SKM-1 treated with dmso at 0.1 percent for 144 hours (cell line): ENCODE measurements around the gene OIP5.
"Not testable (repeated sequence)": the region's sequence is repeated elsewhere in the genome, so short reads cannot be mapped to it uniquely, and the experiment has no call there.

Source experiments
- DNase-seq: peaks from one replicate; lab custom pipeline; 2025; ENCODE audit not compliant: unreplicated experiment; lab: John Stamatoyannopoulos, UW

The OIP5 gene

DNA sequence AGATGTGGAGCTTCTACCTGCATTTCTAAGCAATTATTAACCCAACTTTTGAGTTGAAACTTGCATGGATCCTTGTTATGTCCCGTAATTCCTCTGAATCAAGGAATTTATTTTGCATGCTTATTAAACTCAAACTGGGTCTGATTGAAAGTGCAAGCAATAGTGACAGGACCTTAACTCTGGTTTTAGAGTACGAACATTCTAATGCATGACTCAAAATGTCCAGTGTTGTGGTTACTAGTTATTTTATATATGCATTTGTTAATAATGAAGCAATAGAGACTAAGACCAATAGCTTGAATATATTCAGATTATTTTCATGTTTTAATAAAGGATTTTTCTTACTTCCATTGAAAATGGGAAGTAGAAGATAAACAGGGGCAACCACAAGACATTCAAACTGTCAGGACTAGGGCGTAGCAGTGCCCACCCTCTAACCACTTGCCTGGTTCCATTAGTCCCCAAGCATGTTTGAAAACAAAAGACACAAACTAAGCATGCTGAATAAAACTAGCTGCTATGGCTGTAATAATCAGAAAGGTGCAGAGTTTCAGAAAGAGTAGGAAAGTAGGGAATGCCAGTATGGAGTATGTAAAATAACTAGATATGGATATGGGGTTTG is 28.1 kb downstream of the OIP5 start:
- no peak for DNase-seq

DNA sequence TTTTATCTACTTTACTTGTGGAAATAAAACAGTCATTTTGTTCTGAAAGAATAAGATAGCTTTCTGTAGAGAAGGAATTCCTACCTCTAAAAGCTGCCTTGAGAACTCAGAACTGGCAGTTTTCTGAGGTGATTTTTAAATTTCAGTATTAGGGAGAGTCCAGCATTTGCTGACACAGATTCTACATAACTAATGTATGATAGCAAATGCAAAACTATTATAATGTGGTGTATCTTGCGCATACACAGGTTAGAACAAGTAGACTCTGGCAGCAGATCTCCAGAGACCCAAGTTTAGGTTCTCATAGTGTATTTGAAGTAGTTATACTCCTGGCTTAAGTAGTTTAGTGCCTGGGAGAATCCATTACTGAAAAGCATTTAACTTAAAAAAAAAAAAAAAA is 30.8 kb downstream of the OIP5 start:
- no peak for DNase-seq

DNA sequence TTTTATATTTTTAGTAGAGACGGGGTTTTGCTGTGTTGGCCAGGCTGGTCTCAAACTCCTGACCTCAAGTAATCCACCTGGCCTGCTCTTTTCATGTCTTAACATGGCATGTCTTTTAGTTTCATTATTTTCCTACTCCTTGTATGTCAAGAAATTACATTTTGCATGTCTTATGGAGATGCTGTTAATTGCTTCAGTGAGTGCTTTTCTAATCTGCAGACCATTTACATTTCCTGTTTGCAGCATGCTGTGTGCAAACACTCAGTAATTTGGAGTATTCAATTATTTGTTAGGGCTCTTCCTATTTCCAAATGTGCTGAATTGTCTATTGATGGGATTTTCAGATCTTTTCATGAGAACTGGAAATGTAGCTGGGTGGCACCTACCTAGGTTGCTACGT is 31.3 kb downstream of the OIP5 start:
- not testable (repeated sequence) for DNase-seq

GRCh38 chr15:41292521-41292920 is 39.9 kb downstream of the OIP5 start:
- DNase-seq, result no peak

GRCh38 chr15:41291065-41291631 is 41.2 kb downstream of the OIP5 start:
- peak; percentile 73 for DNase-seq

GRCh38 chr15:41289953-41290352 is 42.4 kb downstream of the OIP5 start:
- no peak for DNase-seq

GRCh38 chr15:41288464-41288863 is 43.9 kb downstream of the OIP5 start:
- no peak for DNase-seq

DNA sequence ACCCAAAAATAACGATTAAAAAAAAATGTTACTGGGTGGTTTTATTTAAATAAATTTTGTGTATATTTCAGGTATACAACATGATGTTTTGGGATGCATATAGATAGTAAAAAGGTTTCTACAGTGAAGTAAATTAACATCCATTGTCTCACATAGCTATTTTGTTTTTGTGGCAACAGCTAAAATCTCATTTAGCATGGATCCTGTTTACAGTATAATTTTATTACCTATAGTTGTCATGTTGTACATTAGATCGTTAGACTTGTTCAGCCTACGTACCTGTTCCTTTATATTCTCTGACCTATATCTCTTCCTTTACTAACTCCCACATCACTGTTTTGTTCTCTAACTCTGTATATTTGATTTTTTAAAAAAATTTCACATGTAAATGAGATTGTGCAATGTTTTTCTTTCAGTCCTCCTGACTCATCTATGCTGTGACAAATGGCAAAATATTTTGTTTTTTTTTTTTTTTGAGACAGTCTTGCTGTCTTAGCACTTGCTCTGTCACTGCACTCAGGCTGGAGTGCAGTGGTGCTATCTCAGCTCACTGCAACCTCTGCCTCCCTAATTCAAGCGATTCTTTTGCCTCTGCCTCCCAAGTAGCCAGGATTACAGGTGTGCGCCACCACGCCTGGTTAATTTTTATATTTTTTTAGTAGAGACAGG is 45.6 kb downstream of the OIP5 start:
- no peak for DNase-seq

GRCh38 chr15:41285285-41285684 is 47.1 kb downstream of the OIP5 start:
- no peak for DNase-seq

GRCh38 chr15:41284427-41285177 is 47.8 kb downstream of the OIP5 start:
- DNase-seq, result no peak

DNA sequence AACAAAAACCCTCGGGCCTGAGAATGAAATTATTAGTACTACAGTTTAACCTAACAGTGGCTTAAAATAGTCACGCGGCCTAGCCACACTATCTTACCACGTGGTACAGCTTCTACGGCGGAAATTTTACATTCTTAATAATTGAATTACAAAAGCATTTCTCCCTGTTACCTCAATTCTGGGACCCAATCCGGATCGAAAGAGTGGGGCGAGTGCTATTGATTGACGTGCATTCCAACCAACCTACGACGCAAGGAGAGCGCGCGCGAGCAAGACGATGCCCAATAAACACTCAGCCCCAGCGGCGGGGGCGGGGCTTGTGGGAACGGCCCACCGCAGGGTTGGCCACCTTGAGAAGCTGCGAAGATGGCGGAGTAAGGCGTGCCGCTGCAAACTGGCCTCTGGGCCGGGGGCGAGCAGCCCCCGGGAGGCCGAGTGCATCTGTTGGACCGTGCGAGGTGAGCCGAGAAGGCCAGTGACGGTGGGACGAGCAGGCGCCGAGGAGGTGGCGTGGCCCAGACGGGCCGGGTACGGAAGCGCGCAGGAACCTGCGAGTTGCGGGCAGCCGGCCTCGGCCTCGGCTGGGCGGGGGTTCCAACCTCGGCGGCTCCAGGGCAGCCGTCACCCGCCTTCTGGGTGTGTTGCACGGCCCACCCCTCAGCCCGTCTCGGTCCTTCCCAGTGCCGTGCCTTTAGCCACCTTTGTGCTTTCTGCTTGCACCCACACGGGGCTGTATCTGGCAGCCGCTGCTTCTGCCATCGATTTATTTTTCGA is 48.6 kb downstream of the OIP5 start:
- DNase-seq, result peak; percentile 97

DNA sequence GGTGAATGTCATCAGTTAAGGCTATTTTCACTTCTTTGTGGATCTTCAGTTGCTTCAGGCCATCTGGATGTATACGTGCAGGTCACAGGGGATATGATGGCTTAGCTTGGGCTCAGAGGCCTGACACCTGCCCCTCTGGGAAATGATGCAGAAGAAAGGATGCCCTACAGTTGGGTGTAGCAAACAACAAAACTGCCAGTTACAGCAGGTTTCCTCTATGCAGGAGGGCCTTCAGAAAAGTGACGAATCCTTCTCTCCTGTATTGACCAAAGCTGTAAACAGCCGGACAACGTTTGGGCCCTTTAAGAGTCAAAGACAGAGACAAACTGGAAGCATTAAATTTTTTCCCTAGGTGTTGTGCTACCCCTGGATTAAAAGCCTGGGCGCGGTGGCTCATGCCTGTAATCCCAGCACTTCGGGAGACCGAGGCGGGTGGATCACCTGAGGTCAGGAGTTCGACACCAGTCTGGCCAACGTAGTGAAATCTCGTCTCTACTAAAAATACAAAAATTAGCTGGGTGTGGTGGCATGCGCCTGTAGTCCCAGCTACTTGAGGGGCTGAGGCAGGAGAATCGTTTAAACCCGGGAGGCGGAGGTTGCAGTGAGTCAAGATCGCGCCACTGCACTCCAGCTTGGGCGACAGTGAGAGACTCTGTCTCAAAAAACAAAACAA is 49.3 kb downstream of the OIP5 start:
- not testable (repeated sequence) for DNase-seq

DNA sequence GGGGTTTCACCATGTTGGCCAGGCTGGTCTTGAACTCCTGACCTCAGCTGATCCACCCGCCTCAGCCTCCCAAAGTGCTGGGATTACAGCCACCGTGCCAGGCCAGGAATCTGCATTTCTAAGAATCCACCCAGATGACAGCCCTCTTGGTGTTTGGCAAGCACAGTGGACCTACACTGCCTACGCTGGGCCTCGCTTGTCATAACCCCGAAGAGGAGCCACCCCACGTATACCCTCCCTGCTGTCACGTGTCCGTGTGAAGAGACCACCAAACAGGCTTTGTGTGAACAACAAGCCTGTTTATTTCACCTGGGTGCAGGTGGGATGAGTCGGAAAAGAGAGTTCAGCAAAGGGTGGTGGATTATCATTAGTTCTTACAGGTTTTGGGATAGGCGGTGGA is 50.0 kb downstream of the OIP5 start:
- DNase-seq, result not testable (repeated sequence)

GRCh38 chr15:41281236-41281635 is 51.2 kb downstream of the OIP5 start:
- DNase-seq, result no peak

GRCh38 chr15:41279535-41280283 is 52.7 kb downstream of the OIP5 start:
- DNase-seq, result no peak

GRCh38 chr15:41278319-41278718 is 54.1 kb downstream of the OIP5 start:
- DNase-seq, result peak; percentile 60

DNA sequence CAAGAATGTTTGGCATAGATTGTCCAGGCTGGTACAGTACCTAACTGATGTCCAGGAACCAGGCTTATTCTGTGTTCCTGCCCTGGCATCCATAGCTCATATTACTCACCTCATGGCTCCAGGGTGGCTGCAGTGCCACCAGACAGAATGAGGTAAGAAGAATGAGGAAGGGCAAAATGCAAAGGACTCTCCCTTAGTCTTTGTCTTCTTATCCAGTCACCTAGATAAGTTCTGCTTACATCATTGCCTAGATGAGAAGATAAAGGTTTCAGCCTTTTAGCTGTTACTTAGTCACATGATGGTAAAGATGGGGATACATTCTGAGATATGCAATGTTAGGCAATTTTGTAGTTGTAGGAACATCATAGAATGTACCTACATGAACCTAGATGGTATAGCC is 55.6 kb downstream of the OIP5 start:
- peak; percentile 78 for DNase-seq

DNA sequence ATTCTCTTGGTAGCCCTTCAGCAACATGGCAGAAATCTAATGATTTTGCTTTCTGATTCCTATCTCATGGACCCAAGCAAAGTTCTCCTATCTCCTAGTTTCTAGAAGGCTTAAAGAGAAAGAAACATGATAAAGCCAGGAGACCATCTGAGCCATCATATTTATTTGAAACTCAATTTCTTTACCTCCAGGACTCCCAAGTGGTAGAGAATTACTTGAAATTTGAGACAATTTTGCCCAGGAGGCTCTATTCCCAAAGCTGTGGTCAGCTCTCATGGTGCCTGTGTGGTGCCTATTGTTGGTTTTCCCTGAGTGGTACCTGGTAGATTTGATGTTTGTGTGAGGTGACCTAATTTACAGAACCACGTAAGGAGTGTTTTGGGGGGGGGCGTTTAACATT is 62.5 kb downstream of the OIP5 start:
- DNase-seq, result no peak

GRCh38 chr15:41263891-41264351 is 68.5 kb downstream of the OIP5 start:
- DNase-seq, result peak; percentile 53

DNA sequence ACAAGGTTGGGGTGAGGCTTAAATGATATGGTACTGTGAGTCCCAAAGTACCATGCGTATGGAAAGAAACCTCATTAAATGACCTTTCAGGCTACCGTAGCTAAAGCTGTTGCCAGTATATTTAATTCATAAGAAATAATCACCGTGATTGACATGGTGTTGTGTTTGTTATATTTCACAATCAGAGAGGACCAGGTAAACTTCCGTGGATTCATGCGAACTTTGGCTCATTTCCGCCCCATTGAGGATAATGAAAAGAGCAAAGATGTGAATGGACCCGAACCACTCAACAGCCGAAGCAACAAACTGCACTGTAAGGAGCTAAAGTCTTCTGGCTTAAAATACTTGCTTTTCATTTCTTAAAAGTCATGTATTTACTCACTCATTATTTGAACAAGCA is 69.8 kb downstream of the OIP5 start:
- no peak for DNase-seq
